Sigmoid colon (tissue), 7 donors: ENCODE data around the gene FOLH1. TPM values are rescaled to one million over a fixed set of nuclear protein-coding genes. Genes with fewer than 3 reads are reported as not detected.
"Not testable (repeated sequence)": the region's sequence is repeated elsewhere in the genome, so short reads cannot be mapped to it uniquely, and the experiment has no call there.

Experiments used
- DNase-seq: peaks from one replicate; pipeline ENCODE4 v3.0.0-alpha.2; 2019
- H3K27ac ChIP-seq, 4 donors: fragments of 200-600 bp; sonication (generic); one replicate each; pipeline ENCODE4 v1.5.1; 2016 to 2019; ENCODE audit warnings: mild to moderate bottlenecking in 1 of 4
- H3K27me3 ChIP-seq, 3 donors: fragments of 200-600 bp; sonication (generic); one replicate each; pipeline ENCODE4 v1.5.1; 2019; ENCODE audit warnings: mild to moderate bottlenecking in 1 of 3
- H3K36me3 ChIP-seq, 4 donors: fragments of 200-600 bp; sonication (generic); one replicate each; pipeline ENCODE4 v1.5.1; 2016 to 2019
- H3K4me1 ChIP-seq, 4 donors: fragments of 200-600 bp; sonication (generic); one replicate each; pipeline ENCODE4 v1.5.1; 2017 to 2019
- H3K4me3 ChIP-seq, 4 donors: fragments of 200-600 bp; sonication (generic); one replicate each; pipeline ENCODE4 v1.5.1; 2017 to 2019; ENCODE audit warnings: mild to moderate bottlenecking in 2 of 4, moderate library complexity in 1 of 4
- H3K9me3 ChIP-seq, 4 donors: fragments of 200-600 bp in 3 of 4; sonication (generic) in 3 of 4; one replicate each; pipeline versions ENCODE4 v1.5.1 to v1.6.1; 2013 to 2019
- EP300 ChIP-seq, 4 donors: sonication (generic); formaldehyde crosslinking; IDR thresholded peaks; one replicate each; pipeline ENCODE4 v1.6.1; 2017; ENCODE audit warnings: antibody characterized with exemption in 4 of 4
- POLR2A ChIP-seq, 2 donors: fragments of 450-650 bp; IDR thresholded peaks; one replicate each; pipeline ENCODE4 v1.6.1; 2016; ENCODE audit warnings: antibody characterized with exemption in 2 of 2, mild to moderate bottlenecking in 2 of 2, moderate library complexity in 2 of 2
- POLR2AphosphoS5 ChIP-seq, 4 donors: sonication (generic); formaldehyde crosslinking; IDR thresholded peaks; one replicate each; pipeline ENCODE4 v1.6.1; 2017; ENCODE audit warnings: antibody characterized with exemption in 4 of 4
- WGBS, 2 donors: extraction: QIAGEN DNeasy Blood & Tissue Kit; methylation state at CpG; one replicate each; pipeline ENCODE4 v1.1.7; 2013; 5-methylcytosine and 5-hydroxymethylcytosine counted together
- intact Hi-C: fragments of 100-400 bp; cut with DNase I; formaldehyde crosslinking; loops from one replicate; pipeline ENCODE4 v1.15.1; 2023
- polyA plus RNA-seq, 3 donors: library from polyadenylated mRNA; stranded (reverse); fragments of 200-250 nt; gene quantifications; one replicate each; pipeline ENCODE4 v1.2.3, GENCODE V29; 2013
- total RNA-seq, 4 donors: library from RNA; depleted of rRNA; stranded (reverse); fragments of >200 nt; gene quantifications; one replicate each; pipeline ENCODE4 v1.1.0, GENCODE V29; 2016
- TF ChIP-seq, protein P1 (sequence below), 4 experiments: fragments of 450-650 bp in 3 of 4; fragments of 200-600 bp in 1 of 4; IDR thresholded peaks; one replicate each; pipeline ENCODE4 v1.5.1; 2016 to 2019; ENCODE audit warnings: antibody characterized with exemption in 4 of 4, mild to moderate bottlenecking in 3 of 4, moderate library complexity in 2 of 4
- donor health status: healthy with polysubstance abuse.
- donor health status: Bipolar disorder and iron deficiency.
- donor health status: healthy.

The FOLH1 gene
- total RNA-seq (1 to 10 TPM in 2 of 4 donors, under 1 TPM in 2; 0.41 to 4.6 (median 0.88) TPM), polyA plus RNA-seq (under 1 TPM; 0.23 to 0.60 (median 0.47) TPM)

GRCh38 chr11:49208006-49208721 is at the start of gene FOLH1:
Gene FOLH1, minus strand, starts transcription at chr11:49208602. Its CDS starts 193 bp downstream, at chr11:49208409.
- peaks cover 0 to 5% (median 4%) of the 10 kb centered on the region in 4 donors for H3K4me1 ChIP-seq
- no peaks in the 10 kb centered on the region for H3K36me3 ChIP-seq
- H3K27me3 ChIP-seq = peaks cover 0 to 12% (median 0%) of the 10 kb centered on the region in 3 donors
- H3K9me3 ChIP-seq = no peaks in the 10 kb centered on the region
- peak; percentile 63 for DNase-seq
- intact Hi-C loops = no loop called here
- peak within 1 kb of the TSS in 3 of 4 donors; percentile 17 to 39 (median 21) for H3K27ac ChIP-seq
- 6 to 8% methylated on average over 48 of the region's 48 CpGs for WGBS, 2 donors
- TF ChIP-seq, protein P1, sequence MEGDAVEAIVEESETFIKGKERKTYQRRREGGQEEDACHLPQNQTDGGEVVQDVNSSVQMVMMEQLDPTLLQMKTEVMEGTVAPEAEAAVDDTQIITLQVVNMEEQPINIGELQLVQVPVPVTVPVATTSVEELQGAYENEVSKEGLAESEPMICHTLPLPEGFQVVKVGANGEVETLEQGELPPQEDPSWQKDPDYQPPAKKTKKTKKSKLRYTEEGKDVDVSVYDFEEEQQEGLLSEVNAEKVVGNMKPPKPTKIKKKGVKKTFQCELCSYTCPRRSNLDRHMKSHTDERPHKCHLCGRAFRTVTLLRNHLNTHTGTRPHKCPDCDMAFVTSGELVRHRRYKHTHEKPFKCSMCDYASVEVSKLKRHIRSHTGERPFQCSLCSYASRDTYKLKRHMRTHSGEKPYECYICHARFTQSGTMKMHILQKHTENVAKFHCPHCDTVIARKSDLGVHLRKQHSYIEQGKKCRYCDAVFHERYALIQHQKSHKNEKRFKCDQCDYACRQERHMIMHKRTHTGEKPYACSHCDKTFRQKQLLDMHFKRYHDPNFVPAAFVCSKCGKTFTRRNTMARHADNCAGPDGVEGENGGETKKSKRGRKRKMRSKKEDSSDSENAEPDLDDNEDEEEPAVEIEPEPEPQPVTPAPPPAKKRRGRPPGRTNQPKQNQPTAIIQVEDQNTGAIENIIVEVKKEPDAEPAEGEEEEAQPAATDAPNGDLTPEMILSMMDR (IDR thresholded peaks at IDR 0.05) = no peak
- TF ChIP-seq POLR2AphosphoS5 (IDR thresholded peaks at IDR 0.05) (no peak), EP300 (IDR thresholded peaks at IDR 0.05) (no peak), POLR2A (IDR thresholded peaks at IDR 0.05) (no peak)
- H3K4me3 ChIP-seq = peak within 1 kb of the TSS in 3 of 4 donors; percentile 42 to 44 (median 43)

DNA sequence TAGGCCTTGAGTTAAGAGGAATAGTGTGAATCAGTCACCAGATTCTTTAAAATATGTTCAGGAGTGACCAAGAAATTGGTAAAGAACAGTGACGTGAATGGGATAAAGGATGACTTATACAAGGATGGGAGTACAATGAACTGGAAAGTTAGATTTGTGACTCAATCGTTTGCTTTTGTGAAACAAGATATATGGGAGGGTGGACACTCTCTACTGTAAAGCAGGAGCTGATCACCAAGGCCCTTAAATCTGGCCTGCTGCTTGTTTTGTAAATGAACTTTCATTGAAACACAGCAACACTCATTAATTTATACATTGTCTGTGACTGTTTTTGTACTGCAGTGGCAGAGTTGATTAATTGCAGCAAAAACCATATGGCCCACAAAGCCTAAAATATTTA is 46.7 kb upstream of the FOLH1 start:
- H3K4me3 ChIP-seq, H3K9me3 ChIP-seq, DNase-seq, H3K4me1 ChIP-seq, H3K27ac ChIP-seq, H3K27me3 ChIP-seq, H3K36me3 ChIP-seq, intact Hi-C loops: not testable (repeated sequence)
- 69 to 71% methylated on average over 2 of the region's 2 CpGs for WGBS, 2 donors

DNA sequence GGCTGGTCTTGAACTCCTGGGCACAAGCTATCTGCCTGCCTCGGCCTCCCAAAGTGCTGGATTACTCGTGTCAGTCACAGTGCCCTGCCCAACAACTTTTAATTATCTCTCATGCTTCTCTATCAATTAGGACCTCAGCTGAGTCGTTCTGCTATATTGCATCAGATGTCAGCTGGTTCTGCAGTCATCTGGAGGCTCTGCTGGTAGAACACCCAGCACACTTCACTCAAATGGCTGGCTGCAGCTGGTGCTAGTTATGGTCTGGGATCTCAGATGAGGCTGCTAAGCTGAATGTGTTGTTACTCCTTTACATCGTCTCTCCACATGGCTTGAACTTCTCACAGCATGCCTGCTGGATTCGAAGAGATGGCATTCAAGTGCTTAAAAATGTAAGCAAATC is 42.8 kb upstream of the FOLH1 start:
- H3K27ac ChIP-seq, H3K9me3 ChIP-seq, H3K27me3 ChIP-seq, intact Hi-C loops, H3K4me1 ChIP-seq, H3K4me3 ChIP-seq, H3K36me3 ChIP-seq, DNase-seq: not testable (repeated sequence)
- 58 to 75% methylated on average over 5 of the region's 5 CpGs for WGBS, 2 donors

- intact Hi-C loops, H3K27ac ChIP-seq, DNase-seq, H3K36me3 ChIP-seq, H3K4me3 ChIP-seq, H3K4me1 ChIP-seq, H3K9me3 ChIP-seq, H3K27me3 ChIP-seq: not testable (repeated sequence)
- WGBS, 2 donors = 86 to 90% methylated on average over 5 of the region's 5 CpGs
Observed at GRCh38 chr11:49250398-49251115, 42.2 kb upstream of the FOLH1 start.

GRCh38 chr11:49249363-49249762 is 41.0 kb upstream of the FOLH1 start:
- H3K27ac ChIP-seq, H3K9me3 ChIP-seq, intact Hi-C loops, H3K27me3 ChIP-seq, H3K36me3 ChIP-seq, H3K4me1 ChIP-seq, DNase-seq, H3K4me3 ChIP-seq: not testable (repeated sequence)
- WGBS, 2 donors = 90 to 94% methylated on average over 3 of the region's 3 CpGs

DNA sequence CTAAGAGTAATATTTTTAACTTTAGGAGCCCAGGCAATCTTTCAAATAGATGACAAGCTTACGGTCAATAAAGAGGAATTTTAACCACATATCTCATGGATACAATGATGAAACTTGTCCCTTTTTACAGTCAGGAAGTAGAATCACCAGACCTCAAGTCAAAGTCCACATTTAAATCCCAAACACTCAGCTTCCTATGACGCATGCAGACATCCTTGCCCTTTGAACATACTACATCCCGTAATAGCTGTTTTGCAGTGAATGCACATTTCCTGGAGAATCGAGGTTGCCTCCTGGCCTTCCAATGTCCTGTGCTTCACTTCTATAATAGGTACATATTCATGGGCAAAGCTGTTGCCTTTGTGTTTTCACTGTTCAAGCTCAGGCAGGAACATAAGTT is 25.3 kb upstream of the FOLH1 start:
- H3K36me3 ChIP-seq, DNase-seq, H3K27me3 ChIP-seq, H3K9me3 ChIP-seq, intact Hi-C loops, H3K4me3 ChIP-seq, H3K27ac ChIP-seq, H3K4me1 ChIP-seq: not testable (repeated sequence)
- WGBS, 2 donors = 9 to 49% methylated on average over 4 of the region's 4 CpGs

DNA sequence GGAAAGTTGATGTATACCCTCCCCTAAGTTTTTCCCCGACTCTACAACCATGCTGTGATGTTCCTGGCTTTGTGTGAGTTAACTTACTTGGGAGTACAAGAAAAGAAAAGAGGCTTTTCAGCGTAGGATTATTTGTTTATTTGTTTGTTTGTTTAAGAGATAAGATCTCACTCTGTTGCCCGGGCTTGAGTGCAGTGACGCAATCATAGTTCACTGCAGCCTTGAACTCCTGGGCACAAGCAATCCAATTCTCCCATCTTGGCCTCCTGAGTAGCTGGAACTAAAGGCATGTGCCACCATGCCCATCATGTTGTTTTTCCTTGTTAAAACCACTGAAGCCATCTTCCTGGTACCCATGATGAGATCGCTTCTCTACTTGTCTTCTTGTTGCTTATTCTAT is 24.6 kb upstream of the FOLH1 start:
- H3K4me3 ChIP-seq, H3K36me3 ChIP-seq, H3K4me1 ChIP-seq, H3K27ac ChIP-seq, intact Hi-C loops, H3K27me3 ChIP-seq, H3K9me3 ChIP-seq, DNase-seq: not testable (repeated sequence)
- WGBS, 2 donors = 55 to 63% methylated on average over 5 of the region's 5 CpGs

- H3K4me3 ChIP-seq, H3K27ac ChIP-seq, H3K27me3 ChIP-seq, H3K9me3 ChIP-seq, H3K4me1 ChIP-seq, intact Hi-C loops, H3K36me3 ChIP-seq, DNase-seq: not testable (repeated sequence)
- WGBS, 2 donors = 48 to 66% methylated on average over 3 of the region's 3 CpGs
Observed at GRCh38 chr11:49231725-49232124, 23.3 kb upstream of the FOLH1 start.

DNA sequence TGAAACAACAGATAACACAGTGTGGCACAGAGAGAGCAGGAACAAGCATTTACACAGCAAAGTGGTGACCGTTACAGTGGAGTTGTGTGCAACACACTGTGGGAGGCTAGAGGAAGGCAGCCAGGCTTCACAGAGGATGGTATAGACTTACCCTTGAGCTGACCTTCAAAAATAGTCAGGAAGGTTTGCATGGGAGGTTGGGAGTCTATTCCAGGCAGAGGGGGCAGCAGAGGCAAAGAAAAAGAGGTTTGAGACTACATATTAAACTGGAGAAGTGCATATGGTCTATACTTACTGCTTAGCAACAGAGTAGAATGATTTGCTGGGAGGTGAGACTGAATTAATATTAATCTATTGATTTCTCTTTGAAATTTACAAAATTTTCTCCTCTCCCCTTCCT is 22.1 kb upstream of the FOLH1 start:
- DNase-seq, intact Hi-C loops, H3K4me1 ChIP-seq, H3K27me3 ChIP-seq, H3K36me3 ChIP-seq, H3K4me3 ChIP-seq, H3K27ac ChIP-seq, H3K9me3 ChIP-seq: not testable (repeated sequence)
- WGBS, 2 donors = 53 to 57% methylated on average over 1 of the region's 1 CpG

GRCh38 chr11:49230001-49230400 is 21.6 kb upstream of the FOLH1 start:
- H3K27ac ChIP-seq, intact Hi-C loops: not testable (repeated sequence)
- WGBS, 2 donors = 68 to 78% methylated on average over 3 of the region's 3 CpGs

DNA sequence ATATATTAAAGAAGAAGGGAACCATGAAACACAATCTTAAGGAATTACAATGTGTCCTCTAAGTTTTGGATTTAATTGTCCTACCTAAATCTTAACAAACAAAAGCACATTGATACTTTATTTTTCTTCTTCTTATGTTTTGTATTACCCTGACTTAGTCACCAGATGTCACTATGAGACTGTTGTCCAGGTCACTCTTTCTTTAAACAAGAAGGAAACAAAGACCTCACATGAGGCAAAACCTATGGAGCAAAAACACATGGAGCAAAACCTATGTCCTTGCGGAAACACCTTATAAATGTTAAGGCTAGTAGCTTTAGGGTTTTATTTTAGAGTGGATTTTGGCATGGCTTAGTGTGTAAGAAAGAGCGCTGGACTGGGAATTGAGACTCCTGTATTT is 20.7 kb upstream of the FOLH1 start:
- H3K36me3 ChIP-seq, H3K4me1 ChIP-seq, H3K27ac ChIP-seq, H3K27me3 ChIP-seq, DNase-seq, H3K9me3 ChIP-seq, H3K4me3 ChIP-seq, intact Hi-C loops: not testable (repeated sequence)
- WGBS, 2 donors = 46 to 67% methylated on average over 2 of the region's 2 CpGs

More at GRCh38 chr11:49230001-49230400, 21.6 kb upstream of the FOLH1 start:
- not testable (repeated sequence) for H3K27me3 ChIP-seq, H3K4me3 ChIP-seq, H3K4me1 ChIP-seq, DNase-seq, H3K9me3 ChIP-seq, H3K36me3 ChIP-seq
